C4-2B (cell line): ENCODE data around the gene PDGFA.

Experiments used
- H3K27ac ChIP-seq: fragments of 450-650 bp; 2 replicates; pipeline ENCODE4 v1.5.1; 2017
- ZFX ChIP-seq: fragments of 450-650 bp; IDR thresholded peaks from 2 replicates; pipeline ENCODE4 v1.6.1; 2017
- TF ChIP-seq, protein P1 (sequence below): fragments of 450-650 bp; conservative IDR thresholded peaks from 2 replicates; pipeline ENCODE4 v1.5.1; 2017; ENCODE audit warnings: mild to moderate bottlenecking

PDGFA gene

DNA sequence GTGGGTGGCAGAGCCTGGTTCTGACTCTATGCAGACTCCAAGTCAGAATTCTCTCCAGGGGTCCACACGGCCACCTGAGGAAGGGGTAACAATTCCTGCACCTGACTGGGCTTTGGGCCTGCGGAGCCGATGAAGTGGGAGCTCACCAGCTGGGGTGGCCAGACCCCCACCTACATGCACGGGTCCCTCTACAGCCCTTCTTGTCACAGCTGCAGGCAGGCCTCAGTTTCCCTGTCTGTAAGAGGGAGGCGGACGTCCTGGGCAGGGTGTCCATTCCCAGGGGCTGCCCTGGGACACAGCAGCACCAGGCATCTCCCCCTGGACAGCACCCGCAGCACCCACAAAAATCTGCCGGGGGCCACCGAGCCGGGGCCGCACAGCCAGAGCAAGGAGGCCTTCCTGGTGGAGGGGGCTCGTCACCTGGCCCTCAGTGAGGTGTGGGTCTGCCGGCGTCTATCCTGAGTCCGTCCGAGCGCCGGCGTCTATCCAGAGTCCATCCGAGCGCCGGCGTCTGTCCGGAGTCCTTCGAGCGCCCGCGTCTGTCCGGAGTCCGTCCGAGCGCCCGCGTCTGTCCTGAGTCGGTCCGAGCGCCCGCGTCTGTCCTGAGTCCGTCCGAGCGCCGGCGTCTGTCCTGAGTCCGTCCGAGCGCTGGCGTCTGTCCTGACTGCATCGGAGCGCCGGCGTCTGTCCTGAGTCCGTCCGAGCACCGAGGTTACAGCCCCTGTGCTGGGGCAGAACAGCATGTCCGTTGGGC lies 65.1 kb downstream of the PDGFA start:
- TF ChIP-seq ZFX: no peak
- TF ChIP-seq, protein P1, sequence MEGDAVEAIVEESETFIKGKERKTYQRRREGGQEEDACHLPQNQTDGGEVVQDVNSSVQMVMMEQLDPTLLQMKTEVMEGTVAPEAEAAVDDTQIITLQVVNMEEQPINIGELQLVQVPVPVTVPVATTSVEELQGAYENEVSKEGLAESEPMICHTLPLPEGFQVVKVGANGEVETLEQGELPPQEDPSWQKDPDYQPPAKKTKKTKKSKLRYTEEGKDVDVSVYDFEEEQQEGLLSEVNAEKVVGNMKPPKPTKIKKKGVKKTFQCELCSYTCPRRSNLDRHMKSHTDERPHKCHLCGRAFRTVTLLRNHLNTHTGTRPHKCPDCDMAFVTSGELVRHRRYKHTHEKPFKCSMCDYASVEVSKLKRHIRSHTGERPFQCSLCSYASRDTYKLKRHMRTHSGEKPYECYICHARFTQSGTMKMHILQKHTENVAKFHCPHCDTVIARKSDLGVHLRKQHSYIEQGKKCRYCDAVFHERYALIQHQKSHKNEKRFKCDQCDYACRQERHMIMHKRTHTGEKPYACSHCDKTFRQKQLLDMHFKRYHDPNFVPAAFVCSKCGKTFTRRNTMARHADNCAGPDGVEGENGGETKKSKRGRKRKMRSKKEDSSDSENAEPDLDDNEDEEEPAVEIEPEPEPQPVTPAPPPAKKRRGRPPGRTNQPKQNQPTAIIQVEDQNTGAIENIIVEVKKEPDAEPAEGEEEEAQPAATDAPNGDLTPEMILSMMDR: no peak
- H3K27ac ChIP-seq: no peak overlapping the region

DNA sequence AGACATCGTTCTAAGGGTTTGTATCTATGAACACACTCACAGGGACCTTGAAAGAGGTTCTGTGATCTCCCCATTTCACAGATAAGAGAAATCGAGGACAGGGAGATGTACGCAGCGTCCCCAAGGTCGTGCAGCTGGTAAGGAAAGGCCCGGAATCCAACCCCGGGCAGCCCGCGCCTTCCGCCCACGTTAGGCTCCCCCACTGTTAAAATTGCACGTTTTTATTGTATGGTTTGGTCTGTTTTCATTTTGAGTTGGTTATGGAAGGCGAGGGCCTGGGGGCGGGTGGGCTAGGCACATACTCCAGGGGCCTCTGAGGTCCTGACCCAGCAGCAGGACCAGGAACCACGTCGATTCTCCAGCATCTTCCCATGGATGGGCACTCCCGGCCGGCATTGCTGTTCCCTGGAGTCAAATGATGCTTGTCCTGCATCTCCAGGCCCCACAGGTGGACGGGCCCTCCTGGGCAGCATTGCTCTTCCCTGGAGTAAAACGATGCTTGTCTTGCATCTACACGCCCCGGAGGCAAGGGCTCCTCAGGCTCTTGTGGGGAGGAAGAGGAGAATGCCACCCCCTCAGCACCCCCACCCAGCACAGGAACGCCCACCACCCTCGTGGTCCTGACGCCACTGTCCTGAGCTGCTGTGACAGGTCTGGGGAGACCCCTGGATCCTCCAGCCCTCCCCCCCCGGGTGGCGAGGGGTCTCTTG lies 65.9 kb downstream of the PDGFA start:
- H3K27ac ChIP-seq: no peak overlapping the region
- no peak for TF ChIP-seq ZFX
- TF ChIP-seq, protein P1: no peak

DNA sequence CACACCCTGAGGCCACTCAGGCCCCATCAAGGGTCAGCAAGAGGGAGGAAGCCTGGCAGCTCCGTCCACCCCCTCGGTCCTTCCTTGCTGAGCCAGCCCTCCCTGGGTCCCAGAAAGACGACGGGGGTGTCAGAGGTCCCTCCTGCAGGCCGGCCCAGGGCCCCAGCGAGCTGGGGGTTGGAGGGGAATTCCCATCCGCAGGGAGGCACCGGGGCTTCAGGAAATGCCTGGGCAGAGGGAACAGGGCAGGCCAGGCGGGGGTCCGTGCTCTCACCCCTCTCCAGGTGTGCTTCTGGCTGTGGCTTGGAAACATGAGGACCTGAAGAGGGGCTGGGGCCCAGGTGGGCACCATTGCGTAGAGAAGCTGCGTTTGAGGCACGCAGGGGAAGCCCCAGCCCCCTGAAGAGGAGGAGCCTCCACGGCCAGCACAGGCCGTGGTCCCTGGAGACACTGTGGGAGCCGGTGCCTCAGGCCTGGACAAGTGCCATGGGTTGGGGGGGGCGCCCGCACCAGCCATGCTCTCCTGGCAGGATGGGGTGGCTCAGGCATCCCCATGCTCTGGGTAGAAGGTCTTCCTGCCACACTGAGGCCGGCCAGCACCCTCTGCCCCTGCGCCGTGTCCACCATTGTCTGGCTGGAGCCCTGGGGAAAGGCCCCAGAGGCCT lies 66.7 kb downstream of the PDGFA start:
- no peak for TF ChIP-seq ZFX
- TF ChIP-seq, protein P1: no peak
- H3K27ac ChIP-seq: no peak overlapping the region

DNA sequence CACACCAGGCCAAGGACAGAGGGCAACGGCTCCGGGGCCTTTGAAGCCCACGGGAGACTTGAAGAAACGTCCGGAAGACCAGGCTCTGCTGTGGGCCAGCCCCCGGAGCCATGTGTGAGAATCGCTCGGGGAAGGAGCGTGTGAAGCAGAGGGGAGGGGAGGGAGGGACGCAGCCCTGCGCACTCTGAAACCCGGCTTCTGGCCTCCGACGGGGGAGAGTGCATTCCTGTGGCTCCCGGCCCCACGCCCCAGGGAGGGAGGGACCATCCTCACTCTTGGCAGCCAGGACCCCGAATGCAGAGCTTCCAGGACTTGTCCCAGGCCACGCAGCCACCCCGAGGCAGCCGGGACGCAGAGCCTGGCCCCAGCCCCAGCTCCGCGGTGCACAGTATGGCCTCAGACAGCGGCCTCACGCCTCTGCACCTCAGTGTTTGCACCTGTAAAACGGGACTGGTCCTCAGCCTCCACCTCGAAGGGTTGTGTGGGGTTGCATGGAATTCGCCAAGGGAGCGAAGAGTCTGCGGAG lies 67.4 kb downstream of the PDGFA start:
- no peak overlapping the region for H3K27ac ChIP-seq
- TF ChIP-seq, protein P1: no peak
- TF ChIP-seq ZFX: no peak

DNA sequence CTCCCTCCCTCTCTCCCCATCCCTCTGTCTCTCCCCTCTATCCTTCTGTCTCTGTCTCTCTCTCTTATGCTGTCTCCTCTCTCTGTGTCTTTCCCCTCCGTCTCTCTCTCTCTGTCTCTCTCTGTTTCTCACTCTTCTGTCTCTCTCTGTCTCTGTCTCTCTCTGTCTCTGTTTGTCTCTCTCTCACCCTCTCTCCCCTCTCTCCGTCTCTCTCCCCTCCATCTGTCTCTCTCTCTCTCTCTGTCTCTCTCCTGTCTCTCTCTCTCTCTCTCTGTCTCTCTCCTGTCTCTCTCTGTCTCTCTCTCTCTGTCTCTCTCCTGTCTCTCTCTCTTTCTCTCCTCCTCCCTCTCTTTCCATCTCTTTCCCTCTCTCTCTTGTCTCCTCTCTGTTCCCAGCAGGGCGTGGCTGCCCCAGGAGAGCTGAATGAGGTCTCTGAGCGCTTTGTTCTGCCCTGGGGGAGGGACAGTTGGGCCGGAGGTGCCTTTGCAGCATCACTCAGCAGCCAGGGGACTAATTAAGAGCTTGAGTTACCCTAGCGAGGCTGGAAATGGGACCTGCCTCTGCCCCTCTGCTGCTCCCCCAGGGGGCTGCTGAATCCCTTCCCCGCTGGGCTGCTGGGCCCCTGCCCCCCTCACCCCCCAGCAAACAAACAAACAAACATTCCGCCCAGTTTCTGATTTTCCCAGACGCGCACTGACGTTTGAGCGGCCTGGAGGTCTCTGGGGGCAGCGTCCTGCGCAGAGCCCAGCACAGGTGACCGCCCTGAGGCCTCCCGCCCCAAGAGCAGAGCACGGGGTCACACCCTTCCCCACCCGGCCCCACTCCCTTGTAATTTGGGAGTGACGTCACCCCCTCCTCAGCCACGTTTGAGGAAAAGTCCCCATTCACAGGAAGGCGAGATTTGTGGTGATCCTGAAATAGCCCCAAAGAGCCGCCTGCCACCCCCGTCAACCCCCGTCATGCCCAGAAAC lies 68.1 kb downstream of the PDGFA start:
- no peak overlapping the region for H3K27ac ChIP-seq

DNA sequence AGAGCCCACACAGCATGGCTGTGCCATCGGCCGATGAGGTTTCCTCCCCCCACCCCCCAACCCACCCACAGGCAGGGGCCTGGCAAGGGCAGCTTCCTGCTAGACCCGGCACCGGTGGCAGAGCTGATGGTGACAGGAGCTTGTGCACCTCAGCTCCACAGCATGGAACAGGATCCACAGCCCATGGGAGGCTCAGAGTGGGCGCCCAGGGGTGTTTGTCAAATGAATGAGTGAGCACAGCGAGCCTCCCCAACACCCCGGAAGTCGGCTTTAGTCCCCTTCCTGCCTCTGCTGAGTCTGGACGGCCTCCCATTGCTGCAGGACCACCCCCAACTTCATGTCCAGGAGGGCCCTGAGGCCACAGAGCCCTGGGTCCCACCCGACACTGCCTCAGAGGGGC lies 68.9 kb downstream of the PDGFA start:
- no peak overlapping the region for H3K27ac ChIP-seq
- TF ChIP-seq, protein P1: no peak
- TF ChIP-seq ZFX: no peak

More for the DNA sequence above, 68.1 kb downstream of the PDGFA start:
- TF ChIP-seq, protein P1: no peak
- TF ChIP-seq ZFX: no peak
